ENCODE measurements around the gene GNB5.

GNB5 gene

DNA sequence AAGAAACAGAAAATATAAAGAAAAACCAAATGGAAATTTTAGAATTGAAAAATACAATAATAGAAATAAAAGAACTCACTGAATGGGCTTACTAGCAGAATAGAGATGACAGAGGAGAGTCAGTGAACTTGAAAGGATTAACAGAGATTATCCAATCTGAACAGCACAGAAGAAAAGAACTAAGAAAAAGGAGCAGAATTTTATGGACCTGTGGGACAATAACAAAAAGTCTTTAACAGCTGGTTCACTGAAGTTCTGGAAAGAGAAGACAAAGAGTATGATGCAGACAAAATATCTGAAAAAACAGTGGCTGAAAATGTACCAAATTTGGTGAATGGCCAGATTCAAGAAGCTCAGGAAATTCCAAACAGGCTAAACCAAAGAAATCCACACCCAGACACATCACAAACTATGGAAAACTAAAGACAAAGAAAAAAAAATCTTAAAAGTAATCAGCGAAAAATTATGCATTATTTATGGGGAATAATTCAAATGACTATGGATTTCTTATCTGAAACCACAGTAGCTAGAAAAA, 9.7 kb upstream of the GNB5 start:
- Histone ChIP-seq H3K27me3 (ENCODE audit: insufficient read depth, poor library complexity, severe bottlenecking) (no peaks in the 10 kb centered on the region), H3K36me3 (ENCODE audit: low read depth) (peaks cover 36% of the 10 kb centered on the region), H3K27ac (ENCODE audit: poor library complexity, severe bottlenecking) (no peak overlapping the region), H3K9me3 (ENCODE audit: severe bottlenecking) (no peaks in the 10 kb centered on the region), H3K4me3 (ENCODE audit: severe bottlenecking) (no peak overlapping the region), H3K4me1 (ENCODE audit: insufficient read depth, poor library complexity, severe bottlenecking) (no peaks in the 10 kb centered on the region)
- ATAC-seq (ENCODE audit: low read depth) (no peak), DNase-seq (ENCODE audit: low spot score) (no peak)
- TF ChIP-seq, protein P1, sequence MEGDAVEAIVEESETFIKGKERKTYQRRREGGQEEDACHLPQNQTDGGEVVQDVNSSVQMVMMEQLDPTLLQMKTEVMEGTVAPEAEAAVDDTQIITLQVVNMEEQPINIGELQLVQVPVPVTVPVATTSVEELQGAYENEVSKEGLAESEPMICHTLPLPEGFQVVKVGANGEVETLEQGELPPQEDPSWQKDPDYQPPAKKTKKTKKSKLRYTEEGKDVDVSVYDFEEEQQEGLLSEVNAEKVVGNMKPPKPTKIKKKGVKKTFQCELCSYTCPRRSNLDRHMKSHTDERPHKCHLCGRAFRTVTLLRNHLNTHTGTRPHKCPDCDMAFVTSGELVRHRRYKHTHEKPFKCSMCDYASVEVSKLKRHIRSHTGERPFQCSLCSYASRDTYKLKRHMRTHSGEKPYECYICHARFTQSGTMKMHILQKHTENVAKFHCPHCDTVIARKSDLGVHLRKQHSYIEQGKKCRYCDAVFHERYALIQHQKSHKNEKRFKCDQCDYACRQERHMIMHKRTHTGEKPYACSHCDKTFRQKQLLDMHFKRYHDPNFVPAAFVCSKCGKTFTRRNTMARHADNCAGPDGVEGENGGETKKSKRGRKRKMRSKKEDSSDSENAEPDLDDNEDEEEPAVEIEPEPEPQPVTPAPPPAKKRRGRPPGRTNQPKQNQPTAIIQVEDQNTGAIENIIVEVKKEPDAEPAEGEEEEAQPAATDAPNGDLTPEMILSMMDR (IDR thresholded peaks at IDR 0.05; ENCODE audit: poor library complexity, severe bottlenecking), result no peak

- Histone ChIP-seq H3K4me1 (ENCODE audit: insufficient read depth, poor library complexity, severe bottlenecking) (no peaks in the 10 kb centered on the region), H3K4me3 (ENCODE audit: severe bottlenecking) (no peak overlapping the region), H3K27ac (ENCODE audit: poor library complexity, severe bottlenecking) (no peak overlapping the region), H3K27me3 (ENCODE audit: insufficient read depth, poor library complexity, severe bottlenecking) (no peaks in the 10 kb centered on the region), H3K36me3 (ENCODE audit: low read depth) (peaks cover 36% of the 10 kb centered on the region), H3K9me3 (ENCODE audit: severe bottlenecking) (no peaks in the 10 kb centered on the region)
- DNase-seq (ENCODE audit: low spot score) (no peak), ATAC-seq (ENCODE audit: low read depth) (no peak)
- TF ChIP-seq, protein P1 (IDR thresholded peaks at IDR 0.05; ENCODE audit: poor library complexity, severe bottlenecking), result no peak
Measured at GRCh38 chr15:52199271-52199670, 8.1 kb upstream of the GNB5 start.

GRCh38 chr15:52196891-52197290, 5.7 kb upstream of the GNB5 start:
- DNase-seq (ENCODE audit: low spot score) (no peak), ATAC-seq (ENCODE audit: low read depth) (no peak)
- no peaks in the 10 kb centered on the region for H3K27me3 ChIP-seq (ENCODE audit: insufficient read depth, poor library complexity, severe bottlenecking)
- TF ChIP-seq, protein P1 (IDR thresholded peaks at IDR 0.05; ENCODE audit: poor library complexity, severe bottlenecking), result no peak
- no peaks in the 10 kb centered on the region for H3K9me3 ChIP-seq (ENCODE audit: severe bottlenecking)
- peaks cover 50% of the 10 kb centered on the region for H3K36me3 ChIP-seq (ENCODE audit: low read depth)
- H3K27ac ChIP-seq (ENCODE audit: poor library complexity, severe bottlenecking), result no peak overlapping the region
- no peak overlapping the region for H3K4me3 ChIP-seq (ENCODE audit: severe bottlenecking)
- H3K4me1 ChIP-seq (ENCODE audit: insufficient read depth, poor library complexity, severe bottlenecking), result no peaks in the 10 kb centered on the region

- H3K27me3 ChIP-seq (ENCODE audit: insufficient read depth, poor library complexity, severe bottlenecking), result no peaks in the 10 kb centered on the region
- no peak overlapping the region for H3K4me3 ChIP-seq (ENCODE audit: severe bottlenecking)
- DNase-seq (ENCODE audit: low spot score) (no peak), ATAC-seq (ENCODE audit: low read depth) (no peak)
- TF ChIP-seq, protein P1 (IDR thresholded peaks at IDR 0.05; ENCODE audit: poor library complexity, severe bottlenecking), result no peak
- H3K27ac ChIP-seq (ENCODE audit: poor library complexity, severe bottlenecking), result no peak overlapping the region
- no peaks in the 10 kb centered on the region for H3K9me3 ChIP-seq (ENCODE audit: severe bottlenecking)
- H3K4me1 ChIP-seq (ENCODE audit: insufficient read depth, poor library complexity, severe bottlenecking), result no peaks in the 10 kb centered on the region
- H3K36me3 ChIP-seq (ENCODE audit: low read depth), result peaks cover 41% of the 10 kb centered on the region
Measured at GRCh38 chr15:52193791-52194190, 2.6 kb upstream of the GNB5 start.

- no peak for ATAC-seq (ENCODE audit: low read depth)
- no peaks in the 10 kb centered on the region for H3K27me3 ChIP-seq (ENCODE audit: insufficient read depth, poor library complexity, severe bottlenecking)
- H3K27ac ChIP-seq (ENCODE audit: poor library complexity, severe bottlenecking), result no peak overlapping the region
- H3K36me3 ChIP-seq (ENCODE audit: low read depth), result peaks cover 41% of the 10 kb centered on the region
- DNase-seq (ENCODE audit: low spot score), result no peak
- no peaks in the 10 kb centered on the region for H3K4me1 ChIP-seq (ENCODE audit: insufficient read depth, poor library complexity, severe bottlenecking)
- H3K4me3 ChIP-seq (ENCODE audit: severe bottlenecking), result no peak overlapping the region
- no peaks in the 10 kb centered on the region for H3K9me3 ChIP-seq (ENCODE audit: severe bottlenecking)
- TF ChIP-seq, protein P1 (IDR thresholded peaks at IDR 0.05; ENCODE audit: poor library complexity, severe bottlenecking), result no peak
Measured at GRCh38 chr15:52193321-52193720, 2.1 kb upstream of the GNB5 start.
